T follicular helper cell (primary cell): ENCODE data around the gene SLCO1A2.

Experiments
- DNase-seq: peaks from one replicate; pipeline ENCODE4 v3.0.0-alpha.2; 2020; ENCODE audit warnings: low read depth

Gene SLCO1A2

DNA sequence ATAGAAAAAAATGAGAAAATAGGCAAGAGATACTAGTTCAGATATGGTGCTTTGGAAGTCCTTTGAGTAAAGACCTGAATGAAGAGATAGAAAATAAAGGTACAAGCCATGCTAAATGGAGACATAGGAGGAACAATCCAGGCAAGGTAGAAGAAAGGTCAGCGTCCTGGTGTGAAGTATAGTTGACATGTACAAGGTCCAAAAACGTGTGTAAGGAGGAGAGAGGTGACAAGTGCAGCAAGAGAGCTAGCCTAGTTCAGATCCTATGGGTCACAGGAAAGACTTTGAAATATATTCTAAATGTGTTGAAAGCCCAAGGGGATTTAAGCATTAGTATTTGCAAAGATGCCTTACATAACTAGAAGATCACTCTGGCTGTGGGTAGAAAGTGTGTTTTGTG lies 115.5 kb downstream of the SLCO1A2 start:
- DNase-seq: no peak
